Lower leg skin (tissue), 3 donors: ENCODE measurements around the gene FOXK1.

ENCODE experiments used
- POLR2A ChIP-seq, 2 donors: fragments of 450-650 bp; IDR thresholded peaks; one replicate each; pipeline ENCODE4 v1.6.1; 2016 to 2017; ENCODE audit warnings: antibody characterized with exemption in 2 of 2, mild to moderate bottlenecking in 1 of 2, moderate library complexity in 1 of 2
- TF ChIP-seq, protein P1 (sequence below), 3 donors: fragments of 450-650 bp; IDR thresholded peaks; one replicate each; pipeline ENCODE4 v1.5.1; 2016; ENCODE audit warnings: antibody characterized with exemption in 3 of 3, mild to moderate bottlenecking in 3 of 3, moderate library complexity in 2 of 3

GRCh38 chr7:4798706-4799235 lies 116.7 kb downstream of the FOXK1 start:
- TF ChIP-seq, protein P1, sequence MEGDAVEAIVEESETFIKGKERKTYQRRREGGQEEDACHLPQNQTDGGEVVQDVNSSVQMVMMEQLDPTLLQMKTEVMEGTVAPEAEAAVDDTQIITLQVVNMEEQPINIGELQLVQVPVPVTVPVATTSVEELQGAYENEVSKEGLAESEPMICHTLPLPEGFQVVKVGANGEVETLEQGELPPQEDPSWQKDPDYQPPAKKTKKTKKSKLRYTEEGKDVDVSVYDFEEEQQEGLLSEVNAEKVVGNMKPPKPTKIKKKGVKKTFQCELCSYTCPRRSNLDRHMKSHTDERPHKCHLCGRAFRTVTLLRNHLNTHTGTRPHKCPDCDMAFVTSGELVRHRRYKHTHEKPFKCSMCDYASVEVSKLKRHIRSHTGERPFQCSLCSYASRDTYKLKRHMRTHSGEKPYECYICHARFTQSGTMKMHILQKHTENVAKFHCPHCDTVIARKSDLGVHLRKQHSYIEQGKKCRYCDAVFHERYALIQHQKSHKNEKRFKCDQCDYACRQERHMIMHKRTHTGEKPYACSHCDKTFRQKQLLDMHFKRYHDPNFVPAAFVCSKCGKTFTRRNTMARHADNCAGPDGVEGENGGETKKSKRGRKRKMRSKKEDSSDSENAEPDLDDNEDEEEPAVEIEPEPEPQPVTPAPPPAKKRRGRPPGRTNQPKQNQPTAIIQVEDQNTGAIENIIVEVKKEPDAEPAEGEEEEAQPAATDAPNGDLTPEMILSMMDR (IDR thresholded peaks at IDR 0.05) = no peak
- TF ChIP-seq POLR2A (IDR thresholded peaks at IDR 0.05) = no peak
